HEK293 (cell line): ENCODE results near the gene TNIP1.

Source experiments
- CTCF ChIA-PET: fragments of 350-600 bp; formaldehyde crosslinking; extraction: SDS; loops from one replicate; lab custom pipeline; 2021; ENCODE audit warnings: antibody characterized with exemption; lab: Yijun Ruan, JAX
- POLR2A ChIA-PET: fragments of 300-600 bp; formaldehyde crosslinking; extraction: SDS; loops from one replicate; lab custom pipeline; 2020; ENCODE audit warnings: antibody characterized with exemption, inconsistent platforms; lab: Yijun Ruan, JAX
- H3K27ac ChIP-seq: fragments of 200-500 bp; sonication (Bioruptor generic); 2 replicates; pipeline ENCODE4 v1.5.1; 2014; ENCODE audit warnings: low read depth, low read length, control low read depth, inconsistent platforms; ENCODE audit errors: extremely low read depth
- H3K36me3 ChIP-seq, 2 experiments: fragments of 200-500 bp in 1 of 2; sonication (Bioruptor generic) in 1 of 2; 1 replicate in 1 of 2; 2 replicates in 1 of 2; pipeline ENCODE4 v1.5.1; 2014 to 2017; ENCODE audit warnings: inconsistent platforms in 2 of 2, low read length in 2 of 2; ENCODE audit not compliant: control insufficient read depth in 2 of 2, insufficient read depth in 1 of 2
- H3K4me1 ChIP-seq: fragments of 200-500 bp; sonication (Bioruptor generic); 2 replicates; pipeline ENCODE4 v1.5.1; 2014; ENCODE audit warnings: mild to moderate bottlenecking, low read length, inconsistent platforms; ENCODE audit not compliant: control insufficient read depth, insufficient read depth
- H3K4me3 ChIP-seq: 2 replicates; pipeline ENCODE4 v1.5.1; 2011; ENCODE audit warnings: low read depth, mild to moderate bottlenecking, control low read depth, low read length, moderate library complexity
- H3K9me3 ChIP-seq: fragments of 200-500 bp; sonication (Bioruptor generic); 2 replicates; pipeline ENCODE4 v1.5.1; 2014; ENCODE audit warnings: low read depth, low read length, inconsistent platforms; ENCODE audit not compliant: control insufficient read depth, insufficient read depth
- GLIS1 ChIP-seq: fragments of 450-650 bp; formaldehyde crosslinking; IDR thresholded peaks from 2 replicates; pipeline ENCODE4 v1.5.1; 2016; ENCODE audit warnings: missing biosample characterization, missing genetic modification characterization
- KLF1 ChIP-seq: fragments of 450-650 bp; formaldehyde crosslinking; IDR thresholded peaks from 2 replicates; pipeline ENCODE4 v1.5.1; 2016; ENCODE audit warnings: missing biosample characterization, missing genetic modification characterization
- KLF10 ChIP-seq: fragments of 450-650 bp; IDR thresholded peaks from 2 replicates; pipeline ENCODE4 v1.5.1; 2018; ENCODE audit warnings: missing biosample characterization, mild to moderate bottlenecking, missing genetic modification characterization
- KLF16 ChIP-seq: fragments of 450-650 bp; formaldehyde crosslinking; IDR thresholded peaks from 2 replicates; pipeline ENCODE4 v1.5.1; 2017; ENCODE audit warnings: missing biosample characterization, missing genetic modification characterization
- SP7 ChIP-seq: fragments of 450-650 bp; formaldehyde crosslinking; IDR thresholded peaks from 2 replicates; pipeline ENCODE4 v1.5.1; 2016; ENCODE audit warnings: missing biosample characterization, missing genetic modification characterization
- ZNF140 ChIP-seq: fragments of 450-650 bp; formaldehyde crosslinking; IDR thresholded peaks from 2 replicates; pipeline ENCODE4 v1.5.1; 2016; ENCODE audit warnings: missing biosample characterization, missing genetic modification characterization
- ZNF169 ChIP-seq: fragments of 450-650 bp; formaldehyde crosslinking; IDR thresholded peaks from 2 replicates; pipeline ENCODE4 v1.5.1; 2016; ENCODE audit warnings: missing biosample characterization, missing genetic modification characterization
- ZNF184 ChIP-seq: fragments of 450-650 bp; IDR thresholded peaks from 2 replicates; pipeline ENCODE4 v1.5.1; 2018; ENCODE audit warnings: missing biosample characterization, mild to moderate bottlenecking, missing genetic modification characterization
- ZNF561 ChIP-seq: fragments of 450-650 bp; IDR thresholded peaks from 2 replicates; pipeline ENCODE4 v1.5.1; 2018; ENCODE audit warnings: missing biosample characterization, missing genetic modification characterization, borderline replicate concordance
- ZNF596 ChIP-seq: fragments of 450-650 bp; IDR thresholded peaks from 2 replicates; pipeline ENCODE4 v1.5.0; 2018; ENCODE audit warnings: missing biosample characterization, mild to moderate bottlenecking, missing genetic modification characterization, moderate library complexity
- ZNF624 ChIP-seq: fragments of 450-650 bp; formaldehyde crosslinking; IDR thresholded peaks from 2 replicates; pipeline ENCODE4 v1.5.1; 2017; ENCODE audit warnings: missing biosample characterization, missing genetic modification characterization
- ZNF664 ChIP-seq: fragments of 450-650 bp; formaldehyde crosslinking; IDR thresholded peaks from 2 replicates; pipeline ENCODE4 v1.5.1; 2016; ENCODE audit warnings: missing biosample characterization, missing genetic modification characterization
- ZNF670 ChIP-seq: fragments of 450-650 bp; formaldehyde crosslinking; IDR thresholded peaks from 2 replicates; pipeline ENCODE4 v1.5.1; 2016; ENCODE audit warnings: missing biosample characterization, missing genetic modification characterization, low read depth
- ZNF76 ChIP-seq: fragments of 450-650 bp; formaldehyde crosslinking; IDR thresholded peaks from 2 replicates; pipeline ENCODE4; 2016; ENCODE audit warnings: low read depth, missing biosample characterization, missing genetic modification characterization, borderline replicate concordance
- ZNF768 ChIP-seq: fragments of 450-650 bp; formaldehyde crosslinking; IDR thresholded peaks from 2 replicates; pipeline ENCODE4 v1.5.1; 2018; ENCODE audit warnings: missing biosample characterization, mild to moderate bottlenecking, missing genetic modification characterization
- ZNF785 ChIP-seq: fragments of 450-650 bp; formaldehyde crosslinking; IDR thresholded peaks from 2 replicates; pipeline ENCODE4 v1.5.1; 2016; ENCODE audit warnings: missing biosample characterization, missing genetic modification characterization
- ZNF791 ChIP-seq: fragments of 450-650 bp; formaldehyde crosslinking; IDR thresholded peaks from 2 replicates; pipeline ENCODE4 v1.5.1; 2016; ENCODE audit warnings: missing biosample characterization, missing genetic modification characterization
- ZSCAN23 ChIP-seq: fragments of 450-650 bp; formaldehyde crosslinking; IDR thresholded peaks from 2 replicates; pipeline ENCODE4 v1.5.1; 2016; ENCODE audit warnings: missing biosample characterization, missing genetic modification characterization
- TF ChIP-seq, protein P1 (sequence below): fragments of 450-650 bp; formaldehyde crosslinking; IDR thresholded peaks from 2 replicates; pipeline ENCODE4 v1.5.1; 2016; ENCODE audit warnings: missing biosample characterization, missing genetic modification characterization
- TF ChIP-seq, protein P2 (sequence below): fragments of 450-650 bp; formaldehyde crosslinking; IDR thresholded peaks from 2 replicates; pipeline ENCODE4 v1.5.1; 2016; ENCODE audit warnings: missing biosample characterization, missing genetic modification characterization
- TF ChIP-seq, protein P3 (sequence below): fragments of 450-650 bp; formaldehyde crosslinking; IDR thresholded peaks from 2 replicates; pipeline ENCODE4 v1.5.1; 2016; ENCODE audit warnings: missing biosample characterization, missing genetic modification characterization, borderline replicate concordance
- TF ChIP-seq, protein P4 (sequence below): fragments of 450-650 bp; formaldehyde crosslinking; IDR thresholded peaks from 2 replicates; pipeline ENCODE4 v1.5.1; 2016; ENCODE audit warnings: missing biosample characterization, missing genetic modification characterization
- TF ChIP-seq, protein P5 (sequence below): fragments of 450-650 bp; formaldehyde crosslinking; IDR thresholded peaks from 2 replicates; pipeline ENCODE4 v1.5.1; 2017; ENCODE audit warnings: missing biosample characterization, missing genetic modification characterization
- TF ChIP-seq, protein P6 (sequence below): fragments of 450-650 bp; formaldehyde crosslinking; IDR thresholded peaks from 2 replicates; pipeline ENCODE4 v1.5.1; 2016; ENCODE audit warnings: missing biosample characterization, missing genetic modification characterization

TNIP1 gene

DNA sequence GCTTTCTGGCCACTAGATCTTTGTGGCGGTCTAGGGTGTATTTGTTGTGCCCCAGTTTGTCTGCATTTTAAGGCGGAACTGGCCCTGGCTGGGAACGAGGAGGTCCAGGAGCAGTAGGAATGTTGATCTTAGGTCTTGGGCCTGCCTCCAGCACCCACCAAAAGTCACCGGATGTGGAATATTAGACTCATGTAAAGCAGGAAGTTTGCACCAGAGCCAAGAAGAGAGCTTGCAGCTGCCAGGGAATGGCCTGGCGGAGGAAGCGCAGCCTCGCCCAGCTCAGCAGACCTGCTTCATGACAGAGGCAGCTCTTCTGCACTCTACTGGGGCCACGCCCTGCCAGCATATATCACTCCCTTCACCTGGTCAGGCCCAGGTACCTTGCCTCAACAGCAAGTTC is 57.2 kb downstream of the TNIP1 start:
- Histone ChIP-seq H3K9me3 (no peaks in the 10 kb centered on the region), H3K4me3 (no peak overlapping the region), H3K27ac (no peak overlapping the region), H3K36me3 (peaks cover 0 to 27% of the 10 kb centered on the region in 2 experiments; a peak in 1 of 3 replicates), H3K4me1 (no peaks in the 10 kb centered on the region)
- CTCF ChIA-PET: no interaction called here
- POLR2A ChIA-PET: no interaction called here
- no peak for TF ChIP-seq KLF16 (tag by site-specific recombination)
- TF ChIP-seq ZNF596 (tag by site-specific recombination): no peak
- TF ChIP-seq, protein P1, sequence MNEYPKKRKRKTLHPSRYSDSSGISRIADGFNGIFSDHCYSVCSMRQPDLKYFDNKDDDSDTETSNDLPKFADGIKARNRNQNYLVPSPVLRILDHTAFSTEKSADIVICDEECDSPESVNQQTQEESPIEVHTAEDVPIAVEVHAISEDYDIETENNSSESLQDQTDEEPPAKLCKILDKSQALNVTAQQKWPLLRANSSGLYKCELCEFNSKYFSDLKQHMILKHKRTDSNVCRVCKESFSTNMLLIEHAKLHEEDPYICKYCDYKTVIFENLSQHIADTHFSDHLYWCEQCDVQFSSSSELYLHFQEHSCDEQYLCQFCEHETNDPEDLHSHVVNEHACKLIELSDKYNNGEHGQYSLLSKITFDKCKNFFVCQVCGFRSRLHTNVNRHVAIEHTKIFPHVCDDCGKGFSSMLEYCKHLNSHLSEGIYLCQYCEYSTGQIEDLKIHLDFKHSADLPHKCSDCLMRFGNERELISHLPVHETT: no peak
- TF ChIP-seq SP7 (tag by site-specific recombination): no peak
- TF ChIP-seq KLF10 (tag by site-specific recombination): no peak
- TF ChIP-seq, protein P2, sequence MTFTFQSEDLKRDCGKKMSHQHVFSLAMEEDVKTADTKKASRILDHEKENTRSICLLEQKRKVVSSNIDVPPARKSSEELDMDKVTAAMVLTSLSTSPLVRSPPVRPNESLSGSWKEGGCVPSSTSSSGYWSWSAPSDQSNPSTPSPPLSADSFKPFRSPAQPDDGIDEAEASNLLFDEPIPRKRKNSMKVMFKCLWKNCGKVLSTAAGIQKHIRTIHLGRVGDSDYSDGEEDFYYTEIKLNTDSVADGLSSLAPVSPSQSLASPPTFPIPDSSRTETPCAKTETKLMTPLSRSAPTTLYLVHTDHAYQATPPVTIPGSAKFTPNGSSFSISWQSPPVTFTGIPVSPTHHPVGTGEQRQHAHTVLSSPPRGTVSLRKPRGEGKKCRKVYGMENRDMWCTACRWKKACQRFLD (tag by site-specific recombination): no peak
- TF ChIP-seq ZNF624 (tag by site-specific recombination): no peak
- TF ChIP-seq ZNF768 (tag by site-specific recombination): no peak
- no peak for TF ChIP-seq ZNF140 (tag by site-specific recombination)
- TF ChIP-seq, protein P3, sequence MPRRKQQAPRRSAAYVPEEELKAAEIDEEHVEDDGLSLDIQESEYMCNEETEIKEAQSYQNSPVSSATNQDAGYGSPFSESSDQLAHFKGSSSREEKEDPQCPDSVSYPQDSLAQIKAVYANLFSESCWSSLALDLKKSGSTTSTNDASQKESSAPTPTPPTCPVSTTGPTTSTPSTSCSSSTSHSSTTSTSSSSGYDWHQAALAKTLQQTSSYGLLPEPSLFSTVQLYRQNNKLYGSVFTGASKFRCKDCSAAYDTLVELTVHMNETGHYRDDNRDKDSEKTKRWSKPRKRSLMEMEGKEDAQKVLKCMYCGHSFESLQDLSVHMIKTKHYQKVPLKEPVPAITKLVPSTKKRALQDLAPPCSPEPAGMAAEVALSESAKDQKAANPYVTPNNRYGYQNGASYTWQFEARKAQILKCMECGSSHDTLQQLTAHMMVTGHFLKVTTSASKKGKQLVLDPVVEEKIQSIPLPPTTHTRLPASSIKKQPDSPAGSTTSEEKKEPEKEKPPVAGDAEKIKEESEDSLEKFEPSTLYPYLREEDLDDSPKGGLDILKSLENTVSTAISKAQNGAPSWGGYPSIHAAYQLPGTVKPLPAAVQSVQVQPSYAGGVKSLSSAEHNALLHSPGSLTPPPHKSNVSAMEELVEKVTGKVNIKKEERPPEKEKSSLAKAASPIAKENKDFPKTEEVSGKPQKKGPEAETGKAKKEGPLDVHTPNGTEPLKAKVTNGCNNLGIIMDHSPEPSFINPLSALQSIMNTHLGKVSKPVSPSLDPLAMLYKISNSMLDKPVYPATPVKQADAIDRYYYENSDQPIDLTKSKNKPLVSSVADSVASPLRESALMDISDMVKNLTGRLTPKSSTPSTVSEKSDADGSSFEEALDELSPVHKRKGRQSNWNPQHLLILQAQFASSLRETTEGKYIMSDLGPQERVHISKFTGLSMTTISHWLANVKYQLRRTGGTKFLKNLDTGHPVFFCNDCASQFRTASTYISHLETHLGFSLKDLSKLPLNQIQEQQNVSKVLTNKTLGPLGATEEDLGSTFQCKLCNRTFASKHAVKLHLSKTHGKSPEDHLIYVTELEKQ (tag by site-specific recombination): no peak
- no peak for TF ChIP-seq ZNF791 (tag by site-specific recombination)
- TF ChIP-seq ZNF785 (tag by site-specific recombination): no peak
- TF ChIP-seq ZSCAN23 (tag by site-specific recombination): no peak
- TF ChIP-seq ZNF184 (tag by site-specific recombination): no peak
- TF ChIP-seq ZNF670 (tag by site-specific recombination): no peak
- TF ChIP-seq, protein P4, sequence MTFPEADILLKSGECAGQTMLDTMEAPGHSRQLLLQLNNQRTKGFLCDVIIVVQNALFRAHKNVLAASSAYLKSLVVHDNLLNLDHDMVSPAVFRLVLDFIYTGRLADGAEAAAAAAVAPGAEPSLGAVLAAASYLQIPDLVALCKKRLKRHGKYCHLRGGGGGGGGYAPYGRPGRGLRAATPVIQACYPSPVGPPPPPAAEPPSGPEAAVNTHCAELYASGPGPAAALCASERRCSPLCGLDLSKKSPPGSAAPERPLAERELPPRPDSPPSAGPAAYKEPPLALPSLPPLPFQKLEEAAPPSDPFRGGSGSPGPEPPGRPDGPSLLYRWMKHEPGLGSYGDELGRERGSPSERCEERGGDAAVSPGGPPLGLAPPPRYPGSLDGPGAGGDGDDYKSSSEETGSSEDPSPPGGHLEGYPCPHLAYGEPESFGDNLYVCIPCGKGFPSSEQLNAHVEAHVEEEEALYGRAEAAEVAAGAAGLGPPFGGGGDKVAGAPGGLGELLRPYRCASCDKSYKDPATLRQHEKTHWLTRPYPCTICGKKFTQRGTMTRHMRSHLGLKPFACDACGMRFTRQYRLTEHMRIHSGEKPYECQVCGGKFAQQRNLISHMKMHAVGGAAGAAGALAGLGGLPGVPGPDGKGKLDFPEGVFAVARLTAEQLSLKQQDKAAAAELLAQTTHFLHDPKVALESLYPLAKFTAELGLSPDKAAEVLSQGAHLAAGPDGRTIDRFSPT (tag by site-specific recombination): no peak

DNA sequence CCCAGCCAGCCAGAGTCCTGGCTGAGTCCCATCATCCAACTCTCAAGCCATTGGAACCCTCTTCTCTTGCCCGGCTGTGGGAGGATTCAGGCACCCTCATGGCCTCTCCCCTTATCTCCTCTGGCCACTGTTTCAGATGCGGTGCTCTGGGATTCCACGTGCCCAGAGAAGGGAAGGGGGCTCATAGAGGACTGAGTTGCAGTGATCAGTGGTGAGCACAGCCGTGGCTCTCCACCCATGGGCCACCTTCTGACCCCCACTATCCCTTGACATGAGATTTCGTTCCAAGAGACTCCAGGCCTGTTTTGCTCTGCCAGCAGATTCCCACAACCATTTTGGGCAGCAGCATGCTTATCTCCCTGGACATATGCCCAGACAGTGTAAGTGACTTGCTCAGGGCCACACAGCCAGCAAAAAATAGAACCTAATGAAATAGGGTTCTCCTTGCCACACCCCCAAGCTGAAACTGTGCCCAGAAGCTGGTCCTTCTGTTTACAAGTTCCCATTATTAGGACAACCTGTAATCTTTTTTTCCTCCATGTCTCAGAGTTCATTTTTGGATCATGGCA is 57.7 kb downstream of the TNIP1 start:
- Histone ChIP-seq H3K36me3 (peaks cover 0 to 22% of the 10 kb centered on the region in 2 experiments; a peak in 1 of 3 replicates), H3K4me1 (no peaks in the 10 kb centered on the region), H3K27ac (no peak overlapping the region), H3K4me3 (no peak overlapping the region), H3K9me3 (no peaks in the 10 kb centered on the region)
- ChIA-PET CTCF (no interaction called here), POLR2A (no interaction called here)
- TF ChIP-seq, protein P5, sequence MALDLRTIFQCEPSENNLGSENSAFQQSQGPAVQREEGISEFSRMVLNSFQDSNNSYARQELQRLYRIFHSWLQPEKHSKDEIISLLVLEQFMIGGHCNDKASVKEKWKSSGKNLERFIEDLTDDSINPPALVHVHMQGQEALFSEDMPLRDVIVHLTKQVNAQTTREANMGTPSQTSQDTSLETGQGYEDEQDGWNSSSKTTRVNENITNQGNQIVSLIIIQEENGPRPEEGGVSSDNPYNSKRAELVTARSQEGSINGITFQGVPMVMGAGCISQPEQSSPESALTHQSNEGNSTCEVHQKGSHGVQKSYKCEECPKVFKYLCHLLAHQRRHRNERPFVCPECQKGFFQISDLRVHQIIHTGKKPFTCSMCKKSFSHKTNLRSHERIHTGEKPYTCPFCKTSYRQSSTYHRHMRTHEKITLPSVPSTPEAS (tag by site-specific recombination): no peak
- TF ChIP-seq, protein P6, sequence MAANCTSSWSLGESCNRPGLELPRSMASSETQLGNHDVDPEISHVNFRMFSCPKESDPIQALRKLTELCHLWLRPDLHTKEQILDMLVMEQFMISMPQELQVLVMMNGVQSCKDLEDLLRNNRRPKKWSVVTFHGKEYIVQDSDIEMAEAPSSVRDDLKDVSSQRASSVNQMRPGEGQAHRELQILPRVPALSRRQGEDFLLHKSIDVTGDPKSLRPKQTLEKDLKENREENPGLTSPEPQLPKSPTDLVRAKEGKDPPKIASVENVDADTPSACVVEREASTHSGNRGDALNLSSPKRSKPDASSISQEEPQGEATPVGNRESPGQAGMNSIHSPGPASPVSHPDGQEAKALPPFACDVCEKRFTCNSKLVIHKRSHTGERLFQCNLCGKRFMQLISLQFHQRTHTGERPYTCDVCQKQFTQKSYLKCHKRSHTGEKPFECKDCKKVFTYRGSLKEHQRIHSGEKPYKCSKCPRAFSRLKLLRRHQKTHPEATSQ: no peak
- TF ChIP-seq ZNF76 (tag by site-specific recombination): no peak
- TF ChIP-seq ZNF561 (tag by site-specific recombination): no peak
- TF ChIP-seq ZNF184 (tag by site-specific recombination): no peak
- no peak for TF ChIP-seq KLF1 (tag by site-specific recombination)
- no peak for TF ChIP-seq GLIS1 (tag by site-specific recombination)
- no peak for TF ChIP-seq ZNF169
- TF ChIP-seq ZNF664 (tag by site-specific recombination): no peak
